Natural killer cell (primary cell): ENCODE data around the gene FOXE1. TPM values are rescaled to one million over a fixed set of nuclear protein-coding genes. Genes with fewer than 3 reads are reported as not detected.

Source experiments
- ATAC-seq, 3 donors: fragments of 150-1000 bp in 2 of 3; fragments of 200-7000 bp in 1 of 3; cut with Tn5 transposase; 1 replicate in 1 of 3; 2 replicates in 2 of 3; pipeline ENCODE4 v1.10.0; 2021; ENCODE audit warnings: mild to moderate bottlenecking in 2 of 3, moderate library complexity in 2 of 3
- DNase-seq, 2 donors: peaks; one replicate each; pipeline versions ENCODE4 v3.0.0 to v3.0.0-alpha.2; 2013 to 2021; ENCODE audit warnings: mixed read lengths in 1 of 2
- H3K27ac ChIP-seq: one replicate; pipeline ENCODE4 v1.5.1; 2013; ENCODE audit warnings: mild to moderate bottlenecking, low read length
- H3K27me3 ChIP-seq: one replicate; pipeline ENCODE4 v1.6.1; 2013; ENCODE audit warnings: low read length; ENCODE audit not compliant: control insufficient read depth, insufficient read depth
- H3K36me3 ChIP-seq: one replicate; pipeline ENCODE4 v1.6.1; 2013; ENCODE audit warnings: low read length; ENCODE audit not compliant: control insufficient read depth, insufficient read depth
- H3K4me1 ChIP-seq: one replicate; pipeline ENCODE4 v1.6.1; 2013; ENCODE audit warnings: low read length; ENCODE audit not compliant: control insufficient read depth, insufficient read depth
- H3K4me3 ChIP-seq: one replicate; pipeline ENCODE4 v1.5.1; 2013; ENCODE audit warnings: low read length
- H3K9me3 ChIP-seq: one replicate; pipeline ENCODE4 v1.6.1; 2013; ENCODE audit warnings: low read length; ENCODE audit not compliant: control insufficient read depth, insufficient read depth
- H3K27ac Mint-ChIP-seq, 2 donors: one replicate each; pipeline ENCODE4 v1.8.0; 2022; ENCODE audit warnings: mild to moderate bottlenecking in 2 of 2, mixed read lengths in 2 of 2, moderate library complexity in 1 of 2
- H3K27me3 Mint-ChIP-seq, 2 donors: one replicate each; pipeline ENCODE4 v1.8.0; 2022; ENCODE audit warnings: low read depth in 2 of 2, mixed read lengths in 2 of 2
- H3K36me3 Mint-ChIP-seq: one replicate; pipeline ENCODE4 v1.8.0; 2022; ENCODE audit warnings: mixed read lengths
- H3K4me1 Mint-ChIP-seq, 2 donors: one replicate each; pipeline ENCODE4 v1.8.0; 2022; ENCODE audit warnings: mixed read lengths in 2 of 2
- H3K4me3 Mint-ChIP-seq: one replicate; pipeline ENCODE4 v1.8.0; 2022; ENCODE audit warnings: mild to moderate bottlenecking, moderate library complexity, mixed read lengths
- H3K9me3 Mint-ChIP-seq, 2 donors: one replicate each; pipeline ENCODE4 v1.8.0; 2022; ENCODE audit warnings: mixed read lengths in 2 of 2
- WGBS: methylation state at CpG from one replicate; pipeline ENCODE4 v1.1.7; 2013; ENCODE audit warnings: missing lambda C conversion rate; ENCODE audit not compliant: insufficient coverage; 5-methylcytosine and 5-hydroxymethylcytosine counted together
- intact Hi-C: fragments of 100-400 bp; cut with micrococcal nuclease; formaldehyde crosslinking; loops from one replicate; pipeline ENCODE4 v1.14.2; 2022
- total RNA-seq, 4 donors: library from RNA; stranded (reverse); fragments of 120-200 nt in 1 of 4; gene quantifications; one replicate each; pipeline versions ENCODE4 v1.2.3 to v1.2.4, GENCODE V29; 2013 to 2022
- TF ChIP-seq, protein P1 (sequence below): fragments of 200-600 bp; IDR thresholded peaks from one replicate; pipeline ENCODE4 v1.8.0; 2022; ENCODE audit warnings: antibody characterized with exemption

FOXE1 gene
- total RNA-seq, 3 donors from 2014 or later (not counting 1 experiment from before 2014, with no cell fraction given) = not detected

GRCh38 chr9:97811533-97812246 lies 41.3 kb upstream of the FOXE1 start:
- H3K27me3 ChIP-seq = peaks cover 2% of the 10 kb centered on the region
- no peak overlapping the region for H3K4me3 ChIP-seq
- no peaks in the 10 kb centered on the region for H3K4me1 ChIP-seq
- DNase-seq (no peak), ATAC-seq (no peak)
- no peak overlapping the region for H3K27ac ChIP-seq
- H3K9me3 ChIP-seq = no peaks in the 10 kb centered on the region
- intact Hi-C loops = no loop called here
- TF ChIP-seq, protein P1, sequence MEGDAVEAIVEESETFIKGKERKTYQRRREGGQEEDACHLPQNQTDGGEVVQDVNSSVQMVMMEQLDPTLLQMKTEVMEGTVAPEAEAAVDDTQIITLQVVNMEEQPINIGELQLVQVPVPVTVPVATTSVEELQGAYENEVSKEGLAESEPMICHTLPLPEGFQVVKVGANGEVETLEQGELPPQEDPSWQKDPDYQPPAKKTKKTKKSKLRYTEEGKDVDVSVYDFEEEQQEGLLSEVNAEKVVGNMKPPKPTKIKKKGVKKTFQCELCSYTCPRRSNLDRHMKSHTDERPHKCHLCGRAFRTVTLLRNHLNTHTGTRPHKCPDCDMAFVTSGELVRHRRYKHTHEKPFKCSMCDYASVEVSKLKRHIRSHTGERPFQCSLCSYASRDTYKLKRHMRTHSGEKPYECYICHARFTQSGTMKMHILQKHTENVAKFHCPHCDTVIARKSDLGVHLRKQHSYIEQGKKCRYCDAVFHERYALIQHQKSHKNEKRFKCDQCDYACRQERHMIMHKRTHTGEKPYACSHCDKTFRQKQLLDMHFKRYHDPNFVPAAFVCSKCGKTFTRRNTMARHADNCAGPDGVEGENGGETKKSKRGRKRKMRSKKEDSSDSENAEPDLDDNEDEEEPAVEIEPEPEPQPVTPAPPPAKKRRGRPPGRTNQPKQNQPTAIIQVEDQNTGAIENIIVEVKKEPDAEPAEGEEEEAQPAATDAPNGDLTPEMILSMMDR = no peak
- no peaks in the 10 kb centered on the region for H3K4me1 Mint-ChIP-seq
- 92% methylated on average over 6 of the region's 7 CpGs for WGBS
- H3K4me3 Mint-ChIP-seq = no peak overlapping the region
- no peaks in the 10 kb centered on the region for H3K9me3 Mint-ChIP-seq
- no peak overlapping the region for H3K27ac Mint-ChIP-seq
- no peaks in the 10 kb centered on the region for H3K36me3 ChIP-seq
- no peaks in the 10 kb centered on the region for H3K36me3 Mint-ChIP-seq
- peaks cover 11 to 20% of the 10 kb centered on the region in 2 donors for H3K27me3 Mint-ChIP-seq

DNA sequence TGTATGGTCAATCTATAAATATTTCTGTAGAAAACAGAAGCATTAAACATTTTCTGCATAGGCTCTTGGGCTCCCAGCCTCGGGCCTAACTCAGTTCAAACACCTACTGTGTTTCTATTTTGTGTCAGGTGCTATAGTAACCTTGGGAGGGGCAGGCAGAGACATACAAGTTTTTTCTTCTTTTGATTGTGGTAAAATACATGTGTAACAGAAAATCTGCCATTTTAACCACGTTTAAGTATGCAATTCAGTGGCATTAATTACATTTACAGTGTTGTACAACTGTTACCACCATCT lies 40.8 kb upstream of the FOXE1 start:
- TF ChIP-seq, protein P1 = no peak
- Mint-ChIP-seq H3K27ac (no peak overlapping the region), H3K4me3 (no peak overlapping the region), H3K27me3 (peaks cover 11 to 16% of the 10 kb centered on the region in 2 donors), H3K36me3 (no peaks in the 10 kb centered on the region), H3K9me3 (no peaks in the 10 kb centered on the region), H3K4me1 (no peaks in the 10 kb centered on the region)
- DNase-seq = no peak
- Histone ChIP-seq H3K36me3 (no peaks in the 10 kb centered on the region), H3K27me3 (peaks cover 2% of the 10 kb centered on the region), H3K9me3 (no peaks in the 10 kb centered on the region), H3K4me3 (no peak overlapping the region), H3K4me1 (no peaks in the 10 kb centered on the region), H3K27ac (no peak overlapping the region)
- 75% methylated on average over 1 of the region's 2 CpGs for WGBS
- intact Hi-C loops = no loop called here
- no peak for ATAC-seq

GRCh38 chr9:97813072-97813471 lies 40.0 kb upstream of the FOXE1 start:
- H3K36me3 Mint-ChIP-seq = no peaks in the 10 kb centered on the region
- Histone ChIP-seq H3K4me1 (no peaks in the 10 kb centered on the region), H3K27me3 (peaks cover 2% of the 10 kb centered on the region), H3K4me3 (no peak overlapping the region), H3K9me3 (no peaks in the 10 kb centered on the region), H3K27ac (no peak overlapping the region), H3K36me3 (no peaks in the 10 kb centered on the region)
- TF ChIP-seq, protein P1 = no peak
- peaks cover 16 to 18% of the 10 kb centered on the region in 2 donors for H3K27me3 Mint-ChIP-seq
- H3K27ac Mint-ChIP-seq = no peak overlapping the region
- no peak for DNase-seq
- intact Hi-C loops = no loop called here
- no peak for ATAC-seq
- H3K4me3 Mint-ChIP-seq = no peak overlapping the region
- no peaks in the 10 kb centered on the region for H3K4me1 Mint-ChIP-seq
- H3K9me3 Mint-ChIP-seq = no peaks in the 10 kb centered on the region

GRCh38 chr9:97819735-97820134 lies 33.3 kb upstream of the FOXE1 start:
- WGBS = 67% methylated on average over 1 of the region's 1 CpG
- DNase-seq = no peak
- TF ChIP-seq, protein P1 = no peak

More at GRCh38 chr9:97819735-97820134, 33.3 kb upstream of the FOXE1 start:
- Histone ChIP-seq H3K9me3 (no peaks in the 10 kb centered on the region), H3K27me3 (peaks cover 8% of the 10 kb centered on the region), H3K36me3 (no peaks in the 10 kb centered on the region), H3K4me3 (no peak overlapping the region), H3K4me1 (no peaks in the 10 kb centered on the region), H3K27ac (no peak overlapping the region)
- H3K27me3 Mint-ChIP-seq = peaks cover 41 to 64% of the 10 kb centered on the region in 2 donors
- H3K9me3 Mint-ChIP-seq = peaks cover 2 to 6% of the 10 kb centered on the region in 2 donors
- no peaks in the 10 kb centered on the region for H3K4me1 Mint-ChIP-seq
- no peak for ATAC-seq
- H3K27ac Mint-ChIP-seq = no peak overlapping the region
- H3K4me3 Mint-ChIP-seq = no peak overlapping the region
- peaks cover 14% of the 10 kb centered on the region for H3K36me3 Mint-ChIP-seq
- intact Hi-C loops = no loop called here
